ENCODE measurements around the gene ZC3H13. TPM values are rescaled to one million over a fixed set of nuclear protein-coding genes. Genes with fewer than 3 reads are reported as not detected.

Gene ZC3H13
- total RNA-seq, 1 donor from 2014 or later, result 60.7 TPM

DNA sequence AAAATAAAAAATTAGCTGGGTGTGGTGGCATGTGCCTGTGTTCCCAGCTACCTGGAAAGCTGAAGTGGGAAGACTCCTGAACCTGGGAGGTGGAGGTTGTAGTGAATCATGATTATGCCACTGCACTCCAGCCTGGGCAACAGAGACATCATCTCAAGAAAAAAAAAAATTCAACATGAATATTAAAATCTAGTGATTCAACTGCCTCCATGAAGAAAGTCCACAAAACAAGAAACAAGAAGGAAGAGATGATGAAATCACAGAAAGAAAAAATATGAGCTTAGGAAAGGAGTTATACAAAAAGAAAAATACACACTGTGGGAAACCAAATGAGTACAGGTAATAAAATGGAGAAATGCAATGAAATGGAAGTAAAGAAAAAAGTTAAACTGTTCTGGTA lies 101.4 kb downstream of the ZC3H13 start:
- peaks cover 8% of the 10 kb centered on the region for H3K9me3 Mint-ChIP-seq
- DNase-seq (ENCODE audit: low spot score in 2 of 2, unreplicated experiment in 2 of 2), result no peak
- no peak overlapping the region for H3K4me3 Mint-ChIP-seq
- TF ChIP-seq, protein P1, sequence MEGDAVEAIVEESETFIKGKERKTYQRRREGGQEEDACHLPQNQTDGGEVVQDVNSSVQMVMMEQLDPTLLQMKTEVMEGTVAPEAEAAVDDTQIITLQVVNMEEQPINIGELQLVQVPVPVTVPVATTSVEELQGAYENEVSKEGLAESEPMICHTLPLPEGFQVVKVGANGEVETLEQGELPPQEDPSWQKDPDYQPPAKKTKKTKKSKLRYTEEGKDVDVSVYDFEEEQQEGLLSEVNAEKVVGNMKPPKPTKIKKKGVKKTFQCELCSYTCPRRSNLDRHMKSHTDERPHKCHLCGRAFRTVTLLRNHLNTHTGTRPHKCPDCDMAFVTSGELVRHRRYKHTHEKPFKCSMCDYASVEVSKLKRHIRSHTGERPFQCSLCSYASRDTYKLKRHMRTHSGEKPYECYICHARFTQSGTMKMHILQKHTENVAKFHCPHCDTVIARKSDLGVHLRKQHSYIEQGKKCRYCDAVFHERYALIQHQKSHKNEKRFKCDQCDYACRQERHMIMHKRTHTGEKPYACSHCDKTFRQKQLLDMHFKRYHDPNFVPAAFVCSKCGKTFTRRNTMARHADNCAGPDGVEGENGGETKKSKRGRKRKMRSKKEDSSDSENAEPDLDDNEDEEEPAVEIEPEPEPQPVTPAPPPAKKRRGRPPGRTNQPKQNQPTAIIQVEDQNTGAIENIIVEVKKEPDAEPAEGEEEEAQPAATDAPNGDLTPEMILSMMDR (IDR thresholded peaks at IDR 0.05; ENCODE audit: unreplicated experiment), result no peak
- peaks cover 18% of the 10 kb centered on the region for H3K36me3 Mint-ChIP-seq
- no peaks in the 10 kb centered on the region for H3K27me3 Mint-ChIP-seq (ENCODE audit: low read depth)
- H3K4me1 Mint-ChIP-seq, result peaks cover 2% of the 10 kb centered on the region
- no peak overlapping the region for H3K27ac Mint-ChIP-seq

GRCh38 chr13:45950386-45951000 lies 102.1 kb downstream of the ZC3H13 start:
- Mint-ChIP-seq H3K9me3 (peaks cover 8% of the 10 kb centered on the region), H3K27me3 (ENCODE audit: low read depth) (no peaks in the 10 kb centered on the region), H3K27ac (no peak overlapping the region), H3K4me3 (no peak overlapping the region), H3K4me1 (peaks cover 2% of the 10 kb centered on the region), H3K36me3 (peaks cover 12% of the 10 kb centered on the region)
- no peak for DNase-seq (ENCODE audit: low spot score in 2 of 2, unreplicated experiment in 2 of 2)
- TF ChIP-seq, protein P1 (IDR thresholded peaks at IDR 0.05; ENCODE audit: unreplicated experiment), result no peak

DNA sequence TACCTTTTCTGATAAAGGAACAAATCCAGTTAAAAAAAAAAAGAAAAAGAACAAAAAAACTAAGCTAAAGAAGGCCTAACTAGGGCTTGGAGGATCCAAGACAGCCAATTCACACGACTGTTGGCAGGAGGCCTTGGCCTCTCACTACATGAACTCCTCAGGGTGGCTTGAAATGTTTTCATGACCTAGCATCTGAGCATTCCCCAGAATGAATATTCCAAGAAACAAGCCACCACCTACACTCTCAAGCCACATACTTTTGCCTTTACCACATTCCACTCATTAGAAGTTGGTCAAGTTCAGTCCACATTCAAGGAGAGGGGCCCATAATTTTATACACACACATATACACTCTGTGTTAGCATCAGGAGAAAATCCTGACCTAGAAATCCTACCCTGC lies 103.4 kb downstream of the ZC3H13 start:
- H3K4me1 Mint-ChIP-seq, result no peaks in the 10 kb centered on the region

GRCh38 chr13:45943965-45944364 lies 108.6 kb downstream of the ZC3H13 start:
- no peaks in the 10 kb centered on the region for H3K9me3 Mint-ChIP-seq
- peaks cover 10% of the 10 kb centered on the region for H3K27me3 Mint-ChIP-seq (ENCODE audit: low read depth)
- no peak for DNase-seq (ENCODE audit: low spot score in 2 of 2, unreplicated experiment in 2 of 2)
- no peak overlapping the region for H3K27ac Mint-ChIP-seq
- TF ChIP-seq, protein P1 (IDR thresholded peaks at IDR 0.05; ENCODE audit: unreplicated experiment), result no peak
- H3K4me3 Mint-ChIP-seq, result no peak overlapping the region
- no peaks in the 10 kb centered on the region for H3K36me3 Mint-ChIP-seq
- no peaks in the 10 kb centered on the region for H3K4me1 Mint-ChIP-seq

More for the DNA sequence above, 103.4 kb downstream of the ZC3H13 start:
- H3K9me3 Mint-ChIP-seq, result peaks cover 8% of the 10 kb centered on the region
- no peak for DNase-seq (ENCODE audit: low spot score in 2 of 2, unreplicated experiment in 2 of 2)
- peaks cover 10% of the 10 kb centered on the region for H3K36me3 Mint-ChIP-seq
- TF ChIP-seq, protein P1 (IDR thresholded peaks at IDR 0.05; ENCODE audit: unreplicated experiment), result no peak
- no peak overlapping the region for H3K27ac Mint-ChIP-seq
- no peak overlapping the region for H3K4me3 Mint-ChIP-seq
- H3K27me3 Mint-ChIP-seq (ENCODE audit: low read depth), result no peaks in the 10 kb centered on the region

- no peak for DNase-seq (ENCODE audit: low spot score in 2 of 2, unreplicated experiment in 2 of 2)
- Mint-ChIP-seq H3K9me3 (no peaks in the 10 kb centered on the region), H3K4me3 (no peak overlapping the region), H3K27ac (no peak overlapping the region), H3K27me3 (ENCODE audit: low read depth) (peaks cover 12% of the 10 kb centered on the region), H3K36me3 (no peaks in the 10 kb centered on the region), H3K4me1 (no peaks in the 10 kb centered on the region)
- TF ChIP-seq, protein P1 (IDR thresholded peaks at IDR 0.05; ENCODE audit: unreplicated experiment), result no peak
These were observed 109.4 kb downstream of the ZC3H13 start for GRCh38 chr13:45943120-45943519.
